Heart left ventricle (tissue), 16 donors: Measurements from ENCODE around the gene FBXL4. TPM values are rescaled to one million over a fixed set of nuclear protein-coding genes. Genes with fewer than 3 reads are reported as not detected.

ENCODE experiments used
- ATAC-seq, 4 donors: fragments of 200-7000 bp; cut with Tn5 transposase; one replicate each; pipeline ENCODE4 v1.9.1; 2020 to 2022; ENCODE audit warnings: moderate library complexity in 4 of 4, mild to moderate bottlenecking in 3 of 4, moderate number of reproducible peaks in 1 of 4
- DNase-seq, 5 donors: peaks; one replicate each; pipeline ENCODE4 v3.0.0-alpha.2; 2020
- H3K27ac ChIP-seq, 12 donors: fragments of 200-600 bp; sonication (generic) in 4 of 12; one replicate each; pipeline versions ENCODE4 v1.5.0 to v1.8.0; 2016 to 2022; ENCODE audit warnings: mild to moderate bottlenecking in 2 of 12
- H3K27me3 ChIP-seq, 9 donors: fragments of 200-600 bp; sonication (generic) in 2 of 9; one replicate each; pipeline versions ENCODE4 v1.5.1 to v1.8.0; 2016 to 2022; ENCODE audit warnings: mild to moderate bottlenecking in 3 of 9
- H3K36me3 ChIP-seq, 9 donors: fragments of 200-600 bp; sonication (generic) in 2 of 9; one replicate each; pipeline versions ENCODE4 v1.5.0 to v1.8.0; 2018 to 2022; ENCODE audit warnings: mild to moderate bottlenecking in 2 of 9
- H3K4me1 ChIP-seq, 12 donors: fragments of 200-600 bp; sonication (generic) in 4 of 12; one replicate each; pipeline versions ENCODE4 v1.5.0 to v1.8.0; 2016 to 2022; ENCODE audit warnings: mild to moderate bottlenecking in 3 of 12
- H3K4me3 ChIP-seq, 12 donors: fragments of 200-600 bp; sonication (generic) in 4 of 12; one replicate each; pipeline versions ENCODE4 v1.5.0 to v1.8.0; 2017 to 2022; ENCODE audit warnings: mild to moderate bottlenecking in 9 of 12, moderate library complexity in 4 of 12
- H3K9me3 ChIP-seq, 12 donors: fragments of 200-600 bp; sonication (generic) in 4 of 12; one replicate each; pipeline versions ENCODE4 v1.5.0 to v1.8.0; 2016 to 2022; ENCODE audit warnings: mild to moderate bottlenecking in 1 of 12
- POLR2A ChIP-seq, 2 donors: fragments of 450-650 bp; IDR thresholded peaks; one replicate each; pipeline ENCODE4 v1.6.1; 2017; ENCODE audit warnings: antibody characterized with exemption in 2 of 2, mild to moderate bottlenecking in 2 of 2, moderate library complexity in 2 of 2
- WGBS, 4 donors: extraction: QIAGEN DNeasy Blood & Tissue Kit in 2 of 4; methylation state at CpG; one replicate each; pipeline versions ENCODE4 v1.1.5 to v1.1.7; 2013 to 2018; 5-methylcytosine and 5-hydroxymethylcytosine counted together
- intact Hi-C, 10 donors: fragments of 100-400 bp; cut with DNase I; formaldehyde crosslinking; loops; one replicate each; pipeline versions ENCODE4 v1.11.1 to v1.14.2; 2022
- polyA plus RNA-seq, 2 donors: library from polyadenylated mRNA; stranded (reverse); fragments of 200-250 nt; gene quantifications; one replicate each; pipeline ENCODE4 v1.2.3, GENCODE V29; 2013
- total RNA-seq, 9 donors: library from RNA; depleted of rRNA in 2 of 9; stranded (reverse); fragments of >200 nt in 2 of 9; fragmentation: NEBNext Ultra II Directional in 3 of 9; extraction: Animal tissue kit (Norgen Biotek cat#: 25700) in 3 of 9; gene quantifications; one replicate each; pipeline versions ENCODE4 v1.1.0 to v1.2.4, GENCODE V29; 2016 to 2023
- TF ChIP-seq, protein P1 (sequence below), 12 donors: fragments of 200-600 bp; sonication (generic) in 4 of 12; IDR thresholded peaks; one replicate each; pipeline versions ENCODE4 v1.5.0 to v1.8.0; 2018 to 2022; ENCODE audit warnings: antibody characterized with exemption in 12 of 12, mild to moderate bottlenecking in 5 of 12
- donor health status: ischemic (EF 13 %, LVEDD 7.1; RV severe dilation, severe dysfunction).
- donor health status: healthy with polysubstance abuse.
- donor health status: DM: no; HTN: yes; CAD: no.
- donor health status: DM: no; HTN: no; CAD: no.
- donor health status: ischemic (EF 25% LVEDD 6.9; RV normal size, moderate dysfunction).
- donor health status: ischemic (EF 25% LVEDD 5.7; RV mildly dilated, moderate dysfunction).
- donor health status: healthy.
- donor health status: DM: yes; HTN: yes; CAD: no.
- donor health status: ischemic (EF 35%, LVEDD 5.7; RV mildly dilated, moderate dysfunction).
- donor health status: nonischemic (EF 11% LVEDD 7.7; RV severe dilation, severe dysfunction).
- donor health status: DM: yes; HTN: yes; CAD: no.
- donor health status: PGD.
- donor health status: ischemic (EF 29% LVEDD 5.4; RV normal size, mild dysfunction).
- donor health status: nonischemic (EF 23%, LVEDD 6.1; RV moderate dilation, normal function).

Gene FBXL4
- total and polyA plus RNA-seq, 11 donors = 2.9 to 22.0 (median 15.9) TPM

GRCh38 chr6:98871821-98872220 is 75.9 kb downstream of the FBXL4 start:
- intact Hi-C loops = no loop called here
- 83 to 89% (median 86%) methylated on average over 3 of the region's 3 CpGs for whole genome bisulfite sequencing, 4 donors
- Histone ChIP-seq H3K27ac (no peak overlapping the region), H3K4me1 (no peaks in the 10 kb centered on the region), H3K9me3 (peaks cover 0 to 6% (median 0%) of the 10 kb centered on the region in 12 donors), H3K27me3 (no peaks in the 10 kb centered on the region), H3K36me3 (peaks cover 0 to 40% (median 12%) of the 10 kb centered on the region in 9 donors), H3K4me3 (no peak overlapping the region)
- ATAC-seq (no peak), DNase-seq (no peak)
- no peak for TF ChIP-seq POLR2A (IDR thresholded peaks at IDR 0.05)
- TF ChIP-seq, protein P1, sequence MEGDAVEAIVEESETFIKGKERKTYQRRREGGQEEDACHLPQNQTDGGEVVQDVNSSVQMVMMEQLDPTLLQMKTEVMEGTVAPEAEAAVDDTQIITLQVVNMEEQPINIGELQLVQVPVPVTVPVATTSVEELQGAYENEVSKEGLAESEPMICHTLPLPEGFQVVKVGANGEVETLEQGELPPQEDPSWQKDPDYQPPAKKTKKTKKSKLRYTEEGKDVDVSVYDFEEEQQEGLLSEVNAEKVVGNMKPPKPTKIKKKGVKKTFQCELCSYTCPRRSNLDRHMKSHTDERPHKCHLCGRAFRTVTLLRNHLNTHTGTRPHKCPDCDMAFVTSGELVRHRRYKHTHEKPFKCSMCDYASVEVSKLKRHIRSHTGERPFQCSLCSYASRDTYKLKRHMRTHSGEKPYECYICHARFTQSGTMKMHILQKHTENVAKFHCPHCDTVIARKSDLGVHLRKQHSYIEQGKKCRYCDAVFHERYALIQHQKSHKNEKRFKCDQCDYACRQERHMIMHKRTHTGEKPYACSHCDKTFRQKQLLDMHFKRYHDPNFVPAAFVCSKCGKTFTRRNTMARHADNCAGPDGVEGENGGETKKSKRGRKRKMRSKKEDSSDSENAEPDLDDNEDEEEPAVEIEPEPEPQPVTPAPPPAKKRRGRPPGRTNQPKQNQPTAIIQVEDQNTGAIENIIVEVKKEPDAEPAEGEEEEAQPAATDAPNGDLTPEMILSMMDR (IDR thresholded peaks at IDR 0.05) = no peak

GRCh38 chr6:98871057-98871456 is 76.7 kb downstream of the FBXL4 start:
- 53 to 72% (median 67%) methylated on average over 3 of the region's 3 CpGs for WGBS, 4 donors
- intact Hi-C loops = no loop called here
- TF ChIP-seq, protein P1 (IDR thresholded peaks at IDR 0.05) = no peak
- TF ChIP-seq POLR2A (IDR thresholded peaks at IDR 0.05) = no peak
- Histone ChIP-seq H3K36me3 (peaks cover 0 to 38% (median 12%) of the 10 kb centered on the region in 9 donors), H3K9me3 (peaks cover 0 to 6% (median 0%) of the 10 kb centered on the region in 12 donors), H3K27me3 (no peaks in the 10 kb centered on the region), H3K27ac (no peak overlapping the region), H3K4me1 (no peaks in the 10 kb centered on the region), H3K4me3 (no peak overlapping the region)
- DNase-seq (no peak), ATAC-seq (no peak)

DNA sequence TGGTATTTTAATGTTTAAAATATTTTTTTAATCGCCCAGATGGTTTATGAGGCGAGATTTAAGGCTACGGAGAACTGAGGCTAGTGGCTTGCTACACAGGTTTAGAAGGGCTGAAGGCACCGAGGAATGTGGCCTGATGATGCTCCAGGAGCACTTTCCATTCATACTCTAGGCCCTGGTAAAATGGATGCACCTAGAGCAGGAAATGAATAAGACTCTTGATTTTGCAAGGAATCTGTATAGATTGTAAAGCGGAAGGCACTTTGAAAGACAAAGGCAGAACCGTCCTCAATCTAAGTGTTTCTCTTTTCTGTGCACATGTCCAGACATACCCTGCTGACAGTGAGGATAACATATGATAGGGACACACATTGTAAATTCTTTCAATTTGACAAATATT is 83.2 kb downstream of the FBXL4 start:
- 96 to 98% (median 97%) methylated on average over 6 of the region's 6 CpGs for WGBS, 4 donors
- Histone ChIP-seq H3K4me3 (no peak overlapping the region), H3K36me3 (peaks cover 0 to 4% (median 0%) of the 10 kb centered on the region in 9 donors), H3K9me3 (no peaks in the 10 kb centered on the region), H3K4me1 (no peaks in the 10 kb centered on the region), H3K27ac (no peak overlapping the region), H3K27me3 (no peaks in the 10 kb centered on the region)
- no peak for DNase-seq
- intact Hi-C loops = no loop called here
- ATAC-seq = no peak
- TF ChIP-seq, protein P1 (IDR thresholded peaks at IDR 0.05) = no peak
- no peak for TF ChIP-seq POLR2A (IDR thresholded peaks at IDR 0.05)

DNA sequence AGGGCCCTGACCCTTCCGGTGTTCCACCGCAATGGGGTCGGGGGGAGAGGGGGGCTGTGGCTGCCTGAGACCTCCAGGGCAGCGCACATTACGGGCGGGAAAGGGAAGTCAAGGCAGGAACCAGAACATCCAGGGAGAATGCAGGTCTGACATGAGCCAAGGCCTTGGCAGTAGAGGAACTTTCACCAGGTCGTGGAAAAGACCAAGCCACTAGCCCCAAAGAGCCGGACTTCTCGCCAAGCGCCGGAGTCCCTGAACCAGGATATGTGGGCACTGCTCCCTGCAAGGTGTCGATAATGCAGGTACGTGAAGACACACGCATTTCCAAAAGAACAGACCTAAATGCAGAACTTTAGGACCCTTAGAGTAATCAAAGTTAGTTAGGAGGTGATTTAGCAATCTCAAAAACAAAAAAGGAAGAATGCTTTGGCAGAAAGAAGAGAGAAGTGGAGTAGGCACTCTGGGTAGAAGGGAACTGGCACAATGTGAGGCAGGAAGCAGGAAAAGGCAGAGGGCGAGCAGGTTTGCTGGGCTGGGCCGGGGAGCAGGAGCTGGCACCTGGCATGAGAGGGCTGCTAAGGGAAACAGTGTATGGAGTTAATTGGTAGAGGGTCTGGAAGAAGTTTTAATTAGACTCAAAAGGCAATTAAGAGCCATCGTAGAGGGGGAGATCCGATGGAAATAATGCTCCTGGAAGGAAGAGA is 99.1 kb downstream of the FBXL4 start:
- DNase-seq (no peak), ATAC-seq (no peak)
- H3K27ac ChIP-seq = no peak overlapping the region
- H3K36me3 ChIP-seq = no peaks in the 10 kb centered on the region
- H3K9me3 ChIP-seq = no peaks in the 10 kb centered on the region
- peak overlapping the region in 1 of 12 donors; percentile 32 for H3K4me3 ChIP-seq
- 53 to 72% (median 62%) methylated on average over 17 to 18 of the region's 18 CpGs for WGBS, 4 donors
- TF ChIP-seq, protein P1 (IDR thresholded peaks at IDR 0.05) = no peak
- no peak for TF ChIP-seq POLR2A (IDR thresholded peaks at IDR 0.05)
- peaks cover 16 to 66% (median 48%) of the 10 kb centered on the region in 9 donors for H3K27me3 ChIP-seq
- intact Hi-C loops = loop anchor here in 6 of 10 donors (5.0 to 10.0 kb wide), 4 partner anchors 266 to 1354 kb away; no protein-coding TSS in a partner anchor
- peaks cover 0 to 34% (median 22%) of the 10 kb centered on the region in 12 donors for H3K4me1 ChIP-seq
